Liver (tissue), 3 donors: Measurements from ENCODE around the gene SHF.

ENCODE experiments used
- CTCF ChIP-seq: fragments of 150-350 bp; IDR thresholded peaks from 2 replicates; pipeline ENCODE4 v1.5.1; 2017; ENCODE audit warnings: improper control_type of control experiment, low read depth, low read length; ENCODE audit not compliant: missing input control
- HNF4G ChIP-seq: IDR thresholded peaks from 2 replicates; pipeline ENCODE4 v1.6.1; 2016; ENCODE audit warnings: antibody characterized with exemption
- MAX ChIP-seq: IDR thresholded peaks from 2 replicates; pipeline ENCODE4 v1.6.1; 2016; ENCODE audit warnings: antibody characterized with exemption
- REST ChIP-seq: IDR thresholded peaks from 2 replicates; pipeline ENCODE4 v1.6.1; 2016; ENCODE audit warnings: antibody characterized with exemption, mild to moderate bottlenecking
- TAF1 ChIP-seq: conservative IDR thresholded peaks from 2 replicates; pipeline ENCODE4 v1.6.1; 2016; ENCODE audit warnings: antibody characterized with exemption, mild to moderate bottlenecking
- ZBTB33 ChIP-seq: IDR thresholded peaks from 2 replicates; pipeline ENCODE4 v1.6.1; 2016; ENCODE audit warnings: antibody characterized with exemption
- donor health status: healthy.
- donor health status: healthy.

DNA sequence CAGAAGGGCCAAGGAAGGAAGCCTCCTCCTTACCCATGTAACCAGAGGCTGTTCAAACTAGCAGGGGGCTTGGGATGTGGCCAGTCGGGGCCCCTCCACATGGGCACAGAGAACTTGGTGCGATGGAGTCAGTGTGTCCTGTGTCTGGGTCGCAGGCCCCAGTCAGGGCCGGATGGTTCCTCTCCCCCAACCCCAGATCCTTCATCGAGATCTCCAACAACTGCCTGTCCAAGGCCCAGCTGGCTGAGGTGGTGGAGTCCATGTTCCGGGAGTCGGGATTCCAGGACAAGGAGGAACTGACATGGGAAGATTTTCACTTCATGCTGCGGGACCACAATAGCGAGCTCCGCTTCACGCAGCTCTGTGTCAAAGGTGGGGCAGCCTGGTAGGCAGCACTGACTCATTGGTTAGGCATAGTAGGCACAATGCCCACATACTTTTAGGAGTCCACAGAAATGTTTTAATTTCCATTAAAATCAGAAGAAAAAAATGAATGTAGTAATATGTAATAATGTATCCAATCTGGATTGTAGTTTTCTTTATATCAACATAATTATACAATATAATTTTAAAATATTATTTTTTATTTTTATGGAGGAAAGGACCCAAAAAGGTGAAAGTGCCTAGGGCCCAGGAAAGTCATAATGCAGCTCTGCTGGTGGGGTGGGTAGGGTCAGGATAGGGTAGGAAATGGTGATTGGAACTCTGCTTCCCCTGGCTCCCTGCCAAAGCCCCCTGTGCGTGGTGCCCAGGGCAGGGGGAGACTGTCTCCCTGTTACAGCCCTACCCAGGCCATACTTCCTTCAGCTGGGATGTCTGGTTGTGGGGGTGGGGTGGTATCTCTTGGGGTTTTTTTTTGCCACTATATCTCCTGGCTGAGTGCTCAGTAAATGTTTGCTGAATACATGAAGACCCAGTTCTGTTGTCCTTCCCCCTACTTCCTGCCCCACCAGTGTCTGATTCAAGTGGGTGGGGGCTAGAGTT, 39.4 kb downstream of the SHF start:
- TF ChIP-seq CTCF (no peak), TAF1 (no peak), REST (no peak), ZBTB33 (no peak), HNF4G (no peak), MAX (no peak)
